Endothelial cell (in vitro differentiated cells): ENCODE measurements around the gene MYF6. TPM values are rescaled to one million over a fixed set of nuclear protein-coding genes. Genes with fewer than 3 reads are reported as not detected.

ENCODE experiments used
- DNase-seq: peaks from one replicate; pipeline ENCODE4 v3.0.0; 2021; ENCODE audit warnings: low spot score
- H3K27ac Mint-ChIP-seq: one replicate; pipeline ENCODE4 v1.8.0; 2021; ENCODE audit warnings: mixed read lengths, inconsistent platforms; ENCODE audit not compliant: unreplicated experiment
- H3K27me3 Mint-ChIP-seq: one replicate; pipeline ENCODE4 v1.8.0; 2021; ENCODE audit warnings: mild to moderate bottlenecking, moderate library complexity, mixed read lengths, inconsistent platforms; ENCODE audit not compliant: unreplicated experiment
- H3K36me3 Mint-ChIP-seq: one replicate; pipeline ENCODE4 v1.8.0; 2021; ENCODE audit warnings: mild to moderate bottlenecking, low read depth, mixed read lengths, inconsistent platforms; ENCODE audit not compliant: unreplicated experiment
- H3K4me1 Mint-ChIP-seq: one replicate; pipeline ENCODE4 v1.8.0; 2021; ENCODE audit warnings: mild to moderate bottlenecking, mixed read lengths, inconsistent platforms; ENCODE audit not compliant: unreplicated experiment
- H3K4me3 Mint-ChIP-seq: one replicate; pipeline ENCODE4 v1.8.0; 2021; ENCODE audit warnings: mild to moderate bottlenecking, mixed read lengths, inconsistent platforms; ENCODE audit not compliant: unreplicated experiment
- H3K9me3 Mint-ChIP-seq: one replicate; pipeline ENCODE4 v1.8.0; 2021; ENCODE audit warnings: mixed read lengths, inconsistent platforms; ENCODE audit not compliant: unreplicated experiment
- total RNA-seq: library from RNA; stranded (reverse); fragmentation: NEBNext Ultra II Directional; extraction: Animal tissue kit (Norgen Biotek cat#: 25700); gene quantifications from one replicate; pipeline ENCODE4 v1.2.1, GENCODE V29; 2021; ENCODE audit not compliant: unreplicated experiment
- TF ChIP-seq, protein P1 (sequence below): fragments of 200-600 bp; sonication (generic); IDR thresholded peaks from one replicate; pipeline ENCODE4 v1.5.0; 2021; ENCODE audit warnings: antibody characterized with exemption; ENCODE audit not compliant: unreplicated experiment

MYF6 gene
- total RNA-seq, 1 donor from 2014 or later, result 0.31 TPM

GRCh38 chr12:80704420-80704819 lies 3.0 kb upstream of the MYF6 start:
- DNase-seq, result no peak
- H3K36me3 Mint-ChIP-seq, result no peaks in the 10 kb centered on the region
- H3K27ac Mint-ChIP-seq, result no peak overlapping the region
- H3K4me1 Mint-ChIP-seq, result peaks cover 47% of the 10 kb centered on the region
- no peak overlapping the region for H3K4me3 Mint-ChIP-seq
- no peaks in the 10 kb centered on the region for H3K9me3 Mint-ChIP-seq
- TF ChIP-seq, protein P1, sequence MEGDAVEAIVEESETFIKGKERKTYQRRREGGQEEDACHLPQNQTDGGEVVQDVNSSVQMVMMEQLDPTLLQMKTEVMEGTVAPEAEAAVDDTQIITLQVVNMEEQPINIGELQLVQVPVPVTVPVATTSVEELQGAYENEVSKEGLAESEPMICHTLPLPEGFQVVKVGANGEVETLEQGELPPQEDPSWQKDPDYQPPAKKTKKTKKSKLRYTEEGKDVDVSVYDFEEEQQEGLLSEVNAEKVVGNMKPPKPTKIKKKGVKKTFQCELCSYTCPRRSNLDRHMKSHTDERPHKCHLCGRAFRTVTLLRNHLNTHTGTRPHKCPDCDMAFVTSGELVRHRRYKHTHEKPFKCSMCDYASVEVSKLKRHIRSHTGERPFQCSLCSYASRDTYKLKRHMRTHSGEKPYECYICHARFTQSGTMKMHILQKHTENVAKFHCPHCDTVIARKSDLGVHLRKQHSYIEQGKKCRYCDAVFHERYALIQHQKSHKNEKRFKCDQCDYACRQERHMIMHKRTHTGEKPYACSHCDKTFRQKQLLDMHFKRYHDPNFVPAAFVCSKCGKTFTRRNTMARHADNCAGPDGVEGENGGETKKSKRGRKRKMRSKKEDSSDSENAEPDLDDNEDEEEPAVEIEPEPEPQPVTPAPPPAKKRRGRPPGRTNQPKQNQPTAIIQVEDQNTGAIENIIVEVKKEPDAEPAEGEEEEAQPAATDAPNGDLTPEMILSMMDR, result no peak
- H3K27me3 Mint-ChIP-seq, result peaks cover 11% of the 10 kb centered on the region

DNA sequence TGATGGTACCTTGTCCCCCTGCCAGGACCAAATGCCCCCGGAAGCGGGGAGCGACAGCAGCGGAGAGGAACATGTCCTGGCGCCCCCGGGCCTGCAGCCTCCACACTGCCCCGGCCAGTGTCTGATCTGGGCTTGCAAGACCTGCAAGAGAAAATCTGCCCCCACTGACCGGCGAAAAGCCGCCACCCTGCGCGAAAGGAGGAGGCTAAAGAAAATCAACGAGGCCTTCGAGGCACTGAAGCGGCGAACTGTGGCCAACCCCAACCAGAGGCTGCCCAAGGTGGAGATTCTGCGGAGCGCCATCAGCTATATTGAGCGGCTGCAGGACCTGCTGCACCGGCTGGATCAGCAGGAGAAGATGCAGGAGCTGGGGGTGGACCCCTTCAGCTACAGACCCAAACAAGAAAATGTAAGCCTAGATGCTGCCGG lies 410 bp downstream of the MYF6 start:
- no peak for DNase-seq
- H3K4me3 Mint-ChIP-seq, result peak overlapping the region; percentile 59
- H3K4me1 Mint-ChIP-seq, result peaks cover 49% of the 10 kb centered on the region
- TF ChIP-seq, protein P1, result no peak
- no peaks in the 10 kb centered on the region for H3K36me3 Mint-ChIP-seq
- H3K27ac Mint-ChIP-seq, result peak overlapping the region; percentile 13
- peaks cover 18% of the 10 kb centered on the region for H3K27me3 Mint-ChIP-seq
- no peaks in the 10 kb centered on the region for H3K9me3 Mint-ChIP-seq

GRCh38 chr12:80708259-80708974 lies 983 bp downstream of the MYF6 start:
- Mint-ChIP-seq H3K27me3 (peaks cover 18% of the 10 kb centered on the region), H3K4me3 (peak overlapping the region; percentile 90), H3K4me1 (peaks cover 47% of the 10 kb centered on the region), H3K27ac (peak overlapping the region; percentile 95), H3K9me3 (no peaks in the 10 kb centered on the region), H3K36me3 (no peaks in the 10 kb centered on the region)
- TF ChIP-seq, protein P1, result no peak
- DNase-seq, result peak; percentile 59

- H3K27me3 Mint-ChIP-seq, result peaks cover 17% of the 10 kb centered on the region
- TF ChIP-seq, protein P1, result no peak
Observed at GRCh38 chr12:80708975-80709328, 1.5 kb downstream of the MYF6 start.

GRCh38 chr12:80709811-80710726 lies 2.6 kb downstream of the MYF6 start:
- Mint-ChIP-seq H3K27me3 (peaks cover 15% of the 10 kb centered on the region), H3K9me3 (no peaks in the 10 kb centered on the region), H3K4me1 (peaks cover 59% of the 10 kb centered on the region), H3K27ac (peak overlapping the region; percentile 95), H3K4me3 (peak overlapping the region; percentile 72), H3K36me3 (no peaks in the 10 kb centered on the region)
- TF ChIP-seq, protein P1, result peak; percentile 68
- DNase-seq, result no peak

More at GRCh38 chr12:80708975-80709328, 1.5 kb downstream of the MYF6 start:
- Mint-ChIP-seq H3K27ac (peak overlapping the region; percentile 95), H3K36me3 (no peaks in the 10 kb centered on the region), H3K4me1 (peaks cover 50% of the 10 kb centered on the region), H3K4me3 (peak overlapping the region; percentile 90), H3K9me3 (no peaks in the 10 kb centered on the region)
- no peak for DNase-seq
